Stimulated activated CD8-positive, alpha-beta memory T cell treated with anti-CD3 and anti-CD28 coated beads, Interleukin-7, amount 100 ng/mL, for 1 hour (primary cell): ENCODE data around the gene PIGZ.

Experiments used
- DNase-seq, 2 donors: peaks; one replicate each; pipeline ENCODE4 v3.0.0-alpha.2; 2020; ENCODE audit warnings: low read depth in 2 of 2

Gene PIGZ

DNA sequence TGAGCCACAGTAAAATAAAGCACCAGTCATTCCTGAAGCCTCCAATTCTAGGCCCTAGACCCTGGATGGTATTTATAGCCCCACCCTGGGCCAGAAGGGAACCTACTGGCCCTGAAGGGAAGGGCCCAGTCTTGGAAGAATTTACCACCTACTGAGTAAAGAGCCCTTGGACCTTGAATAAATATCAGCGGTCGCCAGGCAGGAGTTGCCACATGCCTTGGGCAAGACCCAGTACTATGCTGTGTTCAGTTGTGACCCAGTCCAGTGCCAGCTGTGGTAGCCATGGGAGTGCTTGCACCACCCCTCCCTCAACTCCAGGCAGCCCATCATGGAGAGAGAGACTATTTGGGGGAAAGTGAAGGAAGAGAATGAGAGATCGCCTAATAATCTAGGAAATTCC is 53.3 kb downstream of the PIGZ start:
- no peak for DNase-seq

DNA sequence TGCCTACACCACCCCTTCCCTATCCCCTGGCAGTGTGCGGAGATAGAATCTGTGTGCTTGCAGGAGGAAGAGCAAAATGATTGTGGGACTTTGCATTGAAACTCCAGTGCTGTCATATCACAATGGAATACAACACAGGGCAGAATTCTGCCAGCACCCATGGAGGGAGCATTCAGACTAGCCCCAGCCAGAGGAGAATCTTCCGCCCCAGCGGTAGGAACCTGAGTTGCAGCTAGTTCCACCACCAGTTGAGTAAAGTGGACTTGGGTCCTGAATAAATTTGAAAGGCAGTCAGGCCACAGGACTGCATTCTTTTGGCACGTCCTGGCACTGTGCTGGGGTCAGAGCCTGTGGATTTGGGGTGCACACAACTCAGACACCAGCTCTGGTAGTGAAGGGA is 53.8 kb downstream of the PIGZ start:
- no peak for DNase-seq

DNA sequence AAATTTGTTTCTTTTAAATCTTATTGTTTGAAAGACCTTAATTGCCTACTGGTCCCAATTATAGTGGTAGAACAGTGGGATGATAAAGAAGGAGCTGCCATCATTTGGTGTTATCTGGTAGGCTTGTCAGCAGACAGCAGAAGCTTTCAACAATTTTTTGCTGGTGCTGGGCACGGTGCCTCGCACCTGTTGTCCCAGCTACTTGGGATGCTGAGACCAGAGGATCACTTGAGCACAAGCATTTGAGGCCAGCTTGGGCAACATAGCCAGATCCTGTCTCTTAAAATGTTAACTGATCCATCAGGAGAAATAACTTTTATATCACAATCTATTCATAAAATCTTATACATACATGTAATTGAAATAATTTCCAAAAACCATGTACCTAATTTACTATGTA is 64.9 kb downstream of the PIGZ start:
- no peak for DNase-seq

DNA sequence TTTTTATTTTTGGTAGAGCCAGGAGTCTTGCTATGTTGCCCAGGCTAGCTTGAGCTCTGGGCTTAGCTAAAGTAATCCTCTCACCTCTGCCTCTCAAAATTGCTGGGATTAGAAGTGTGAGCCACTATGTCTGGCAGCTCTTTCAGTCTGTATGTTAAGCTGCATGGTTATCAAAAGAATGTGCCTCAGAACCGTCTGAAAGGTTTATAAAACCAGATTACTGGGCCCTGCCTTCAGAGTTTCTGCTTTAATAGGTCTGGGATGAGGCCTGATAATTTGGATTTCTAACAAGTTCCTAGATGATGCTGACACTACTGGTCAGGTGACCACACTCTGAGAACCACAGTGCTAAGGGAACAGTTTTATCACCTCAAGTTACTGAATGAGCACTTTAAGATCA is 66.3 kb downstream of the PIGZ start:
- no peak for DNase-seq

DNA sequence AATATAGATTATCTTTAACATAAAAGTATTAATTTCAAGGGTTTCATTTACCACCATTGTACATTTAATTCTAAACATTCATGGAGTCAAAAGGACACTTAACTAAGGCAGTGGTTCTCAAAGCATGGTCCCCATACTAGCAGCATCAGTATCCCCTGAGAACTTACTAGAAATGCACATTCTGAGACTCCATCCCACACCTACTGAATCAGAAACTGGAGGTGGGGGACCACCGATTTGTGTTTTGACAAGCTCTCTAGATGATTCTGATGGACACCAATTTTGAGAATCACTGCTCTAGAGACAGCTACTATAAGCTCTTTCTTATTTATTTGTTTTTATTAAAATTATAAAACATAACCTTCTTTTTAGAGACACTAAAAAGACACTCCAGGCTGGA is 66.9 kb downstream of the PIGZ start:
- DNase-seq = no peak
